ENCODE results near the gene DPYSL3. TPM values are rescaled to one million over a fixed set of nuclear protein-coding genes. Genes with fewer than 3 reads are reported as not detected.

The DPYSL3 gene
- total RNA-seq, 1 donor from 2014 or later: 414 TPM

DNA sequence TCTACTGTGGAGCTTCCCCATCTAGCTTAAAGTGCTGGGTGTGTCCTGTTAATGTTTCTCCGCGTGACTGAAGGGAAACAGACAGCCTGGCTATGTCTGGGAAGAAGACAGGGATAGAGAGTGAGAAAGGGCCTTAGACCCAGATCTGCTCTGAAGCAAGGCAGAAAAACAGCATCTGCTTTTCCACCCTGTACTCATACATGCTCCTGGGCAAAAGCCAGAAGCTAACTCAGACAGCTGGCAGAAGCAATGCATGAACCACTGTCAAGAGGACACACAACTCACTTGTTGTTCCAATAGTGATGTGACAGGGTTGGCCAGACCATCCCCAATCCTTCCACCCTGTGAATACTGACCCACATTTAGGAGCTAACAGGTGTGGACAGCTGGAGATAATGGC is 63.3 kb downstream of the DPYSL3 start:
- H3K36me3 Mint-ChIP-seq: peaks cover 41% of the 10 kb centered on the region
- Histone ChIP-seq H3K36me3 (peaks cover 4% of the 10 kb centered on the region), H3K27me3 (no peaks in the 10 kb centered on the region), H3K27ac (peak overlapping the region; percentile 50), H3K4me3 (no peak overlapping the region), H3K9me3 (ENCODE audit: low read depth) (no peaks in the 10 kb centered on the region), H3F3A (ENCODE audit: low read depth) (peaks cover 59% of the 10 kb centered on the region), H3K9ac (no peak overlapping the region), H4K20me1 (ENCODE audit: low read depth) (peaks cover 100% of the 10 kb centered on the region), H3K4me2 (peak overlapping the region; percentile 34), H3K4me1 (peaks cover 85% of the 10 kb centered on the region), H2AFZ (replicated peaks) (no peak overlapping the region), H3K79me2 (ENCODE audit: low read depth) (peaks cover 100% of the 10 kb centered on the region)
- no peak overlapping the region for H3K4me3 Mint-ChIP-seq
- H3K27me3 Mint-ChIP-seq (ENCODE audit: insufficient read depth, low read depth): no peaks in the 10 kb centered on the region
- H3K9me3 Mint-ChIP-seq: no peaks in the 10 kb centered on the region
- peaks cover 38% of the 10 kb centered on the region for H3K4me1 Mint-ChIP-seq
- DNase-seq (ENCODE audit: low spot score): no peak
- no peak overlapping the region for H3K27ac Mint-ChIP-seq
- TF ChIP-seq EZH2phosphoT487 (IDR thresholded peaks at IDR 0.05): no peak
- TF ChIP-seq, protein P1, sequence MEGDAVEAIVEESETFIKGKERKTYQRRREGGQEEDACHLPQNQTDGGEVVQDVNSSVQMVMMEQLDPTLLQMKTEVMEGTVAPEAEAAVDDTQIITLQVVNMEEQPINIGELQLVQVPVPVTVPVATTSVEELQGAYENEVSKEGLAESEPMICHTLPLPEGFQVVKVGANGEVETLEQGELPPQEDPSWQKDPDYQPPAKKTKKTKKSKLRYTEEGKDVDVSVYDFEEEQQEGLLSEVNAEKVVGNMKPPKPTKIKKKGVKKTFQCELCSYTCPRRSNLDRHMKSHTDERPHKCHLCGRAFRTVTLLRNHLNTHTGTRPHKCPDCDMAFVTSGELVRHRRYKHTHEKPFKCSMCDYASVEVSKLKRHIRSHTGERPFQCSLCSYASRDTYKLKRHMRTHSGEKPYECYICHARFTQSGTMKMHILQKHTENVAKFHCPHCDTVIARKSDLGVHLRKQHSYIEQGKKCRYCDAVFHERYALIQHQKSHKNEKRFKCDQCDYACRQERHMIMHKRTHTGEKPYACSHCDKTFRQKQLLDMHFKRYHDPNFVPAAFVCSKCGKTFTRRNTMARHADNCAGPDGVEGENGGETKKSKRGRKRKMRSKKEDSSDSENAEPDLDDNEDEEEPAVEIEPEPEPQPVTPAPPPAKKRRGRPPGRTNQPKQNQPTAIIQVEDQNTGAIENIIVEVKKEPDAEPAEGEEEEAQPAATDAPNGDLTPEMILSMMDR (IDR thresholded peaks at IDR 0.05): no peak
- TF ChIP-seq EZH2 (IDR thresholded peaks at IDR 0.05): no peak

DNA sequence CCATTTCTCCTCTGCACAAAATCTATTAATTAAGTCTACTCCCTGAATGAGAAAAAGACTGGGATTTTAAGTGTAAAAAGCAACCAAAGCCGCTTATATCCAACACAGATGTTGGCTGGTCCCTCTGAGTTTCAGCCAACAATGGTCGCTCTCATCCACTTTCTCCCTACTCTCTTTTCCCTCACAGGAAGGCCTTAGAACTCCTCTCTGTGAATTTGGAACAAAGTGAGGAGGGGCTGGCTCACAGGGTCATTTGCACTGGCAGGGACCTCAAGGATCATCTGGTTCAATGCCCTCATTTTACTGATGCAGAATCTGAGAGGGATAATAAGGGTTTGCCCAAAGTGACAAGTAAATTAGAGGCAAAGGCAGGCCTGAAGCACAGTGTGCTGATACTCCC is 64.0 kb downstream of the DPYSL3 start:
- H3K4me1 ChIP-seq: peaks cover 85% of the 10 kb centered on the region
- no peak overlapping the region for H3K4me3 Mint-ChIP-seq
- peak overlapping the region; percentile 50 for H3K27ac ChIP-seq

DNA sequence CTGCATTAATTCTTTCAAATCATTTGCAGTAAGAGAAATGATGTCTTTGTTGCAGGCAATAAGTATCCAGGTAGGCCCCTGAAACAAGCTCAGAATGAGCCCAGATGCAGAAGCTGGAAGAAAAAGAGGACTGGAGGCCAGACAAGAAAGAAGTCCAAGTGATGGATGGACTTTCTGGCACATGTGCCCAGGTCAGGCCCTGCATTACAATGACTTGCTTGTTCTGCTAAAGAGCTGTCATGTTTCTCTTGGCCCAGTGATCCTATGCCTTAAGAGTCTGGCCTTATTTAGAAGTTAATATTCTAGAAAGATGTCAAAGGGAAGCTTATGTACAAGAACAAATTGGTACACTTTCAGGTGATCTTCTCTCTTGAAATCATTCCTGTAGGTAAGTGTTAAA is 64.8 kb downstream of the DPYSL3 start:
- Histone ChIP-seq H3K27me3 (no peaks in the 10 kb centered on the region), H3F3A (ENCODE audit: low read depth) (peaks cover 58% of the 10 kb centered on the region), H3K4me1 (peaks cover 85% of the 10 kb centered on the region), H3K4me2 (peak overlapping the region; percentile 34), H3K9me3 (ENCODE audit: low read depth) (no peaks in the 10 kb centered on the region), H3K36me3 (peaks cover 4% of the 10 kb centered on the region), H4K20me1 (ENCODE audit: low read depth) (peaks cover 100% of the 10 kb centered on the region), H3K27ac (peak overlapping the region; percentile 38), H3K4me3 (no peak overlapping the region), H3K9ac (no peak overlapping the region), H3K79me2 (ENCODE audit: low read depth) (peaks cover 100% of the 10 kb centered on the region), H2AFZ (replicated peaks) (no peak overlapping the region)
- Mint-ChIP-seq H3K9me3 (peaks cover 7% of the 10 kb centered on the region), H3K27ac (no peak overlapping the region), H3K27me3 (ENCODE audit: insufficient read depth, low read depth) (no peaks in the 10 kb centered on the region), H3K36me3 (peaks cover 52% of the 10 kb centered on the region), H3K4me3 (no peak overlapping the region), H3K4me1 (peaks cover 29% of the 10 kb centered on the region)
- TF ChIP-seq, protein P1 (IDR thresholded peaks at IDR 0.05): no peak
- no peak for DNase-seq (ENCODE audit: low spot score)

More for the DNA sequence above, 64.0 kb downstream of the DPYSL3 start:
- Histone ChIP-seq H2AFZ (replicated peaks) (no peak overlapping the region), H3K36me3 (peaks cover 4% of the 10 kb centered on the region), H3F3A (ENCODE audit: low read depth) (peaks cover 59% of the 10 kb centered on the region), H3K79me2 (ENCODE audit: low read depth) (peaks cover 100% of the 10 kb centered on the region), H4K20me1 (ENCODE audit: low read depth) (peaks cover 100% of the 10 kb centered on the region), H3K4me2 (peak overlapping the region; percentile 34), H3K9me3 (ENCODE audit: low read depth) (no peaks in the 10 kb centered on the region), H3K4me3 (no peak overlapping the region), H3K27me3 (no peaks in the 10 kb centered on the region), H3K9ac (no peak overlapping the region)
- DNase-seq (ENCODE audit: low spot score): peak; percentile 33
- TF ChIP-seq EZH2 (IDR thresholded peaks at IDR 0.05) (no peak), EZH2phosphoT487 (IDR thresholded peaks at IDR 0.05) (no peak)
- TF ChIP-seq, protein P1 (IDR thresholded peaks at IDR 0.05): no peak
- Mint-ChIP-seq H3K36me3 (peaks cover 47% of the 10 kb centered on the region), H3K27ac (no peak overlapping the region), H3K27me3 (ENCODE audit: insufficient read depth, low read depth) (no peaks in the 10 kb centered on the region), H3K4me1 (peaks cover 34% of the 10 kb centered on the region), H3K9me3 (peaks cover 3% of the 10 kb centered on the region)

All from neural progenitor cell (in vitro differentiated cells).